NCI-H2227 (cell line): ENCODE results near the gene CLEC1A.

Experiments
- DNase-seq: peaks from one replicate; lab custom pipeline; 2025; ENCODE audit not compliant: unreplicated experiment; lab: John Stamatoyannopoulos, UW

CLEC1A gene

DNA sequence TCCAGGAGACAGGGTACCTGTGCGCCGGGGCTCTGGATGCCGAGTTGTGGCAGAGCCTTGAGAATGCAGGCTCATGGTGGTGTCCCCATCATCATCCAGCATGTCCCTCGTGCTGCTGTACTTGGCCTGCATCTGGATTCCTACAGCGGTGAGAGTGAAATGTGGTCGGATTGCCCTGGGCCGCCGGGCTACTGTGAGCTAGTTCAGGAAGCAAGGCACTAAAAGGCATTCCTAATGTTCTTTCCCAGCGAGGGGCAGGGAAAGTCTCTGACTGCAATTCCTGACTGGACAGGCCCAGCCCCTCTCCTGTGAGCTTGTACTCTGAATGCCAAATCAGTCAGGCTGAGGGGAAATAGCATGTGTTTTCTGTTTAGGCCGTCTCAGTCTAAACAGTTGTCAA lies at the start of gene CLEC1A:
Gene CLEC1A (minus strand): TSS at position 195 of the 400 bp plus-strand sequence. CDS start 63 bp downstream, at position 132.
- no peak for DNase-seq

DNA sequence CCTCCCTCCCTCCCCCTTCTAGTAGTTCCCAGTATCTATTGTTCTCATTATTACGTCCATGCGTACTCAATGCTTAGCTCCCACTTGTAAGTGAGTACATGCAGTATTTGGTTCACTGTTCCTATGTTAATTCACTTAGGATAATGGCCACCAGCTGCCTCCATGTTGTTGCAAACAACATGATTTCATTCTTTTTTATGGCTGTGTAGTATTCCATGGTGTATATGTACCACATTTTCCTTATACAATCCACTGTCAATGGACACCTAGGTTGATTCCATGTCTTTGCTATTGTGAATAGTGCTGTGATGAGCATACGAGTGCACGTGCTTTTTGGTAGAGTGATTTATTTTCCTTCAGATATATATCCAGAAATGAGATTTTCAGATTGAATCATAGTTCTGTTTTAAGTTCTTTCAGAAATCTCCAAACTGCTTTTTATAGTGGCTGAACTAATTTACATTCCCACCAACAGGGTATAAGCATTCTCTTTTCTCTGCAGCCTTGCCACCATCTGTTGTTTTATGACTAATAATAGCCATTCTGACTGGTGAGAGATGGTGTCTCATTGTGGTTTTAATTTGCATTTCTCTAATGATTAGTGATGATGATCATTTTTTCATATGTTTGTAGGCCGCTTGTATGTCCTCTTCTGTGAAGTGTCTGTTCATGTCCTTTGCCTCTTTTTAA lies 49.1 kb upstream of the CLEC1A start:
- DNase-seq, result no peak

- DNase-seq, result no peak
Measured at GRCh38 chr12:10142976-10143589, 44.3 kb upstream of the CLEC1A start.

DNA sequence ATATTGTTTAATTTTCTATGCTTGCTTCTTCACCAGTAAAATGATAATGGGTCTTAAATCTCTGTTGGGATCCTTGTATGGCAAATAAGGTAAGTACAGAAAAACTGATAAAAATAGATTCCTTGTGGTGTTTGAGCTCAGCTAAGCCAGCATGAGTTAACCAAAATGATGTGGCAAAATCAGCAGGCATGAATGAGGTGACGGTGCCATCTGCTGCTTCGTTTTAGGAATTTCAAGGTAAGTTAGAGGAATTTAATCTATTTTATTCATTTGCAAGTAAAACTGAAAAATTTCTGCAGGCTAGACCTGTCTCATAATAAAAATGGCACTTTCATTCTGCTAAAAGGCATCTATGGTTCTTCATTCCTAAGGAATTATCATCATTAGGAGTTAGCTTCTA lies 41.2 kb upstream of the CLEC1A start:
- DNase-seq, result no peak

DNA sequence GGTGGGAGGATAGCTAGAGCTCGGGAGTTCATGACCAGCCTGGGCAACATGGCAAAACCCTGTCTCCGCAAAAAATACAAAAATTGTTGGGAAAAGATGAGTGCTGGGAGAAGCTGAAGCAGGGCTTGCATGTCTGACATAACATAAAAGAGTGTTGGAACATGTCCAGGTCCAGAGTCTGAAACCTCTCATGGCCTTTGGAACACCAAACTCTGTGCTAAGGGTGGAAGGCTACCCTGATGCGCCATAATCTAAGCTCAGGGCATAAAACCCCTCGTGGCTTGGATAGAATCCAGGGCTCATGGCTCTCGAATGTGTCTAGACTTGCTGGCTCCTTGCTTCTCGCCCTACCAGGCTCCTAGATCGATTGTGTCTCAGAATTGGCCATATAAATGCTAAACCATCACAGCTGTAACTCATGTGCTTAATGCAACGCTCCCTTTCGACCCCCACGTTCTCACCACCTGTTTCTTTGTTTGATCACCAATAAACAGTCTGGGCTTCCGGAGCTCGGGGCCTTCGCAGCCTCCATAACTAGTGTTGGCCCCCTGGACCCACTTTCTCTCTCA lies 37.9 kb upstream of the CLEC1A start:
- no peak for DNase-seq

DNA sequence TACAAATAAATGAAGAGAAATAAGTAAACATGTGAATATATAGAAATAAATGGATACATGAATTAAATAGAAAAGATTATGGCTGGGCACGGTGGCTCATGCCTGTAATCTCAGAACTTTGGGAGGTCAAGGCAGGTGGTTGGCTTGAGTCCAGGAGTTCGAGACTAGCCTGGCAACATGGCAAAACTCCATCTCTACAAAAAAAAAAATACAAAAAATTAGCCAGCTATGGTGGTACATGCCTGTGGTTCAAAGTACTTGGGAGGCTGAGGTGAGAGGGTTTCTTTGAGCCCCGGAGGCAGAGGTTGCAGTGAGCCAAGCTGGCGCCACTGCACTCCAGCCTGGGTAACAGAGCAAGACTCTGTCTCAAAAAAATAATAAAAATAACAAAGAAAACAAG lies 36.3 kb upstream of the CLEC1A start:
- DNase-seq, result no peak

DNA sequence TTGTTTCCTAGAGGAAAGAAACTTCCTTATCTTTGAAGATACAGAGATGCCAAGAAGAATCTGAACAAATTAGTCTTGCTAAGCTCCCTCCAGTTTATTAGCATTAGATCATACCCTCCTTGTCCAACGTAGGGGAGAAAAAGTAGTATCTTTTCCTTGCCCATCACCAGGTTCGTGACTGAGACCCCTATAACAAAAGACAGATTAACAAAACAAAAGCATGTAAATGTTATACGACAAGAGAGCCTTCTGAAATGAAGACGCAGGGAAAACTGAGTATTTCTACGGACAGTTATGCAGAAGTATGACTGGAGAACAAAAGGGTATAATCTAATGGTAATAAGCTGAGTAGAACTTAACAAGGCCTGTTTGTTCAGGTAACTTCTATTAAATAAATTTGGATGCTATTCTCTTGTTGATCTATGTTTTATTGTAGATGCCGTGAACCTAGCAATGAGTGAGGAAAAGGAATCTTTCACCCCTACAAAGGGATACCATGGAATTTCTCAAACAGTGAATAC lies 34.1 kb upstream of the CLEC1A start:
- no peak for DNase-seq

- no peak for DNase-seq
Measured at GRCh38 chr12:10131111-10131690, 32.4 kb upstream of the CLEC1A start.

DNA sequence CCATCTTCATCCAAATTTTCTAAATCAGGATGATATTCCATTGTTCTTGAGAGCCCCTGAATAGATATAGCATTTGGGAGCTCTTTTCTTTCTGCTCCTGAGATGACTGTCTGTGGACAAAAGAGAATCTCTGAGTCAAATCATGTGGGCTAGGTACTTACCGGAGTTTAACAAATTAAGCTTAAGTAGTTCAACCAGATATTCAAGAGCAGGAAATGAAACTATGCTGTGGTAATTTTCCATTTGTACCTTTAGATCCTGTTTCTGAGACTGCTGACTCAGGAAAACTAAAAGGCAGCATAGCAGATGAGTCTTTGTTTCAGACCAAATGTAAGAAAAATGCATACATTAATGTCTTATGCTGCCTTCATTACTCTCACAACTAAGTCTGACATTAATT lies 31.3 kb upstream of the CLEC1A start, which contains the start of gene CLEC7A:
Gene CLEC7A (minus strand): TSS at position 158 of the 400 bp plus-strand sequence. CDS start 117 bp downstream, at position 41.
- no peak for DNase-seq

- DNase-seq, result no peak
Measured at GRCh38 chr12:10128687-10129086, 29.9 kb upstream of the CLEC1A start.

DNA sequence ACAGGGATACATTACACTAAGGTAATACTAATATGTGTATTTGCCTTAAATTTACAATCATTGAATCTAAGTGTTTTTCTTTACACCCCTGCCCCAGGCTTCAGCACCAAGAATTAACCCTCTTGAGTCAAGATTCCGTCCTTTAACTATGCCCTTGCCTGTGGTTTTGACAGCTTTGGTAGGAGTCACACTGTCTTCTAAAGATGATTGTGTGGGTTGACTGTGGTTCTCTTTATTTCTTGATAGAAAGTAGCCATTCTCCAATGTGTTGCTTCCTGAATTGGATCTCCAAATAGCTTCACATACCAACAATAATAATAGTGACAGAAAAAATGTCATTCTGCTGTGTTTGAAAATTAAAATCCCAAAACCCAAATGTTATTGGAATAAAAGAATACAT lies 27.6 kb upstream of the CLEC1A start:
- no peak for DNase-seq

DNA sequence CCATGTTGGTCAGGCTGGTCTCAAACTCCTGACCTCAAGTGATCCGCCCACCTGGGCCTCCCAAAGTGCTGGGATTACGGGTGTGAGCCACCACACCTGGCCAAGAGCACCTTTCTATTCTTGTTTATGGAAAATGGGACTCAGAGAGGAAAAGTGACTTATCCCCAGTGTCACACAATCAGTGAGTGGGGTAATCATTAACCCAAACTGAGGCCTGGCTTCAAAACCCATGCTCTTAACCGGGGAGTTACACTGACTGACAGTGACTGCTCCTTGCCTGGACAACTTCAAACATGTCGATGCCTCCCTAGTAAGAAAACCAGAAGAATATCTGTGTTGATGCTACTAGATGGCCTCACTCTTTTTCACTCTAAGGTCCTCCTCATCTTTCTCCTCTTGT lies 23.9 kb upstream of the CLEC1A start:
- no peak for DNase-seq

DNA sequence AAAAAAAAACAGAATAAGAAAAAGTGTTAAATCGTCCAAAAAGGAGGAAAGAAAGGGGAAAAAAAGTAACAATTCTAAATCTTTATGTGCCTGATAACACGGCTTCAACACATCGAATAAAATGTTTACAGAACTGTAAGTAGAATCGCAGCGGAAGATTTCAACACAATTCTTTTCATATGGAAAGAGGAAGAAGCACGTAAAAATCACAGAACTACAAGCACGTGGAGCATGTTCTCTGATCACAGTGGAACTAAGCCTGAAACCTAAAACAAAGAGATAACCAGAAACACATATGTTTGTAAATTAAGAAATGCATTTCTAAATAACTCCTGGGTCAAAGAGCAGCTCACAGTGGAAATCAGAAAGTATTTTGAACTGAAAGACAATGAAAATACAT lies 22.5 kb upstream of the CLEC1A start:
- DNase-seq, result no peak

DNA sequence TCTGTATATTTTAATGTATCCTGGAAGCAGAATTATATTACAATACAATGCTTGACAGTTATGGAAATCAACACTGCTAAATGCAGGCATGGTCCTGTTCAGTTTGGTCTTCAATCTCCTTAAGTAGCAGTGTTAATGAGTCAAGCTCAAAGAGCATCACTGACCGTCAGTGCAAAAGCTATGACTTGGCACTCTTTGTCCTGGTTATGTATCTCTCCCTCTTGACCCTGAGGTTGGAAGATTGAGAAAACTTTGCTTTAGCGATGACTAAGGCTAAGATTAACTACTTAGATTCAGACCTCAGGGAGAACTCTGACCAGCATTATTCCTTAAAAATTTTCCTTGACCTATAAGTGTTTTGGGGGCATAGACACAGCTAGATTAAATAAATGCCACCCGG lies 20.3 kb upstream of the CLEC1A start:
- DNase-seq, result no peak

- DNase-seq, result no peak
Measured at GRCh38 chr12:10115890-10116289, 17.1 kb upstream of the CLEC1A start.

GRCh38 chr12:10115311-10115710 lies 16.5 kb upstream of the CLEC1A start:
- DNase-seq, result no peak

- DNase-seq, result no peak
Measured at GRCh38 chr12:10113920-10114319, 15.1 kb upstream of the CLEC1A start.

- DNase-seq, result no peak
Measured at GRCh38 chr12:10113075-10113474, 14.3 kb upstream of the CLEC1A start.

DNA sequence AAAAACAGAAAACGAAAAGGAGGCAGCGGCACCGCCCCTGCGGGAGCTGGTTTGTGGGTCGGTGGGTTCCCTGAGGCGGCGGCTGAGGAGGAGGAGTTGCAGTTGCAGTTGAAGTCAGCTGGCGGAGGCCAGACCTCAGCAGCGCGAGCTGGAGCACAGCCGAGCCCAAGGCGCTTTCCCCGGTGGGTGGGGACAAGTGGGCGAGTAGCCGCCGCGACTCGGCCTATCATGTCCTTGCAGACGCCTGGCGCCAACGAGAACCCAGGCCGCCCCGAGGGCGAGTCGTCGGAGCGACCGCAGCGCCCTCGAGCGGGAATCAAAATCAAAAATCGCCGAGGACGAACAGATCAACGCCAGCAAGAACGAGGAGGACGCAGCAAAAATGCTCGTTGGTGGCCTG lies 12.7 kb upstream of the CLEC1A start:
- DNase-seq, result no peak

- no peak for DNase-seq
Measured at GRCh38 chr12:10110256-10110844, 11.6 kb upstream of the CLEC1A start.

- no peak for DNase-seq
Measured at GRCh38 chr12:10102322-10102721, 3.5 kb upstream of the CLEC1A start.
